ENCODE measurements around the gene PDXK. TPM values are rescaled to one million over a fixed set of nuclear protein-coding genes. Genes with fewer than 3 reads are reported as not detected.

PDXK gene
- total and polyA plus RNA-seq, 2 of the 13 experiments (the other 11 are each of a cell fraction or from before 2014, with no cell fraction given): 114 to 184 TPM

DNA sequence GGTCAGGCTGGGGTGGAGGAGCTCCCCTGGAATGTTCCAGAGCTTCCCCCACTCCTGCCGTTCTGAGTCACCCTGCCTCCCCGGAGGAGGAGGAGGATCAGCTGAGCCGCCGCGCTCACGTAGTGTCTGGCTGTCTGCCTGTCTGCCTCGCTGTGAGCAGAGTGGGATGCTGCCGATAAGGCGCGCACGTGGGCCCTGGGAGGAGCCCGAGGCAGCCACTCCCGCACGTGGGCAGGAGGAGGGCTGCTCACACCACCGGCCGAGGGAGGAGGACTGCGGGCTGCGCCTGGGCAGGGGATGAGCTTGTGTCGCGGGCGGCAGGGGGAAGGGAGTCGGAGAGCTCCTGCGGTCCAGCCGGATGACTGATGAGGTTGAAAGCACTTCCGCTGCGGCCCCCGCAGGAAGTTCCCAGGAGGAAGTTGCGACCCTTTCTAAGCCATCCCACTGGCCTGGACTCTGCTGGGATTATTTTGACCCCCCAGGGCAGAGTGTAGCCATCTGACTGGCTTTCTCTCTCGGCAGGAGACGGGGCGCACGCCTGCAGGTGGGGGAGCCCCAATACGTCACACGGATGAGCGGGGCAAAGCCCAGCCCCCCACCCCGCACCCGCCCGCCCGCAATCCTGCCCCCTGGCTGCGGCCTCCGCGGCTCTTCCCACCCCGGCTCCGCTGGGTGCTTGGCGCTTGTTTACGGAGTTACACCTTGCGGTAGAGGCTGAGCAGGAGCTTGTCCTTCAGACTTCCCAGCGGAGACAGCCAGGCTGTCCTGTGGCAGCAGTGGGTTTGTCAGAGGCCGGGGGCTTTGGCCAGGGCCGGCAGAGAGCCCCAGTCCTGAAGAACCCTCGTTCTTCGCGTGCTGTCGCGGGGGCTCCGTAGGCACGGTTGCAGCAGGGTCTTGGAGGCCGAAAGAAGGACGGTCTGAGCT is 9.8 kb downstream of the PDXK start (continued):
- TF ChIP-seq, protein P1, sequence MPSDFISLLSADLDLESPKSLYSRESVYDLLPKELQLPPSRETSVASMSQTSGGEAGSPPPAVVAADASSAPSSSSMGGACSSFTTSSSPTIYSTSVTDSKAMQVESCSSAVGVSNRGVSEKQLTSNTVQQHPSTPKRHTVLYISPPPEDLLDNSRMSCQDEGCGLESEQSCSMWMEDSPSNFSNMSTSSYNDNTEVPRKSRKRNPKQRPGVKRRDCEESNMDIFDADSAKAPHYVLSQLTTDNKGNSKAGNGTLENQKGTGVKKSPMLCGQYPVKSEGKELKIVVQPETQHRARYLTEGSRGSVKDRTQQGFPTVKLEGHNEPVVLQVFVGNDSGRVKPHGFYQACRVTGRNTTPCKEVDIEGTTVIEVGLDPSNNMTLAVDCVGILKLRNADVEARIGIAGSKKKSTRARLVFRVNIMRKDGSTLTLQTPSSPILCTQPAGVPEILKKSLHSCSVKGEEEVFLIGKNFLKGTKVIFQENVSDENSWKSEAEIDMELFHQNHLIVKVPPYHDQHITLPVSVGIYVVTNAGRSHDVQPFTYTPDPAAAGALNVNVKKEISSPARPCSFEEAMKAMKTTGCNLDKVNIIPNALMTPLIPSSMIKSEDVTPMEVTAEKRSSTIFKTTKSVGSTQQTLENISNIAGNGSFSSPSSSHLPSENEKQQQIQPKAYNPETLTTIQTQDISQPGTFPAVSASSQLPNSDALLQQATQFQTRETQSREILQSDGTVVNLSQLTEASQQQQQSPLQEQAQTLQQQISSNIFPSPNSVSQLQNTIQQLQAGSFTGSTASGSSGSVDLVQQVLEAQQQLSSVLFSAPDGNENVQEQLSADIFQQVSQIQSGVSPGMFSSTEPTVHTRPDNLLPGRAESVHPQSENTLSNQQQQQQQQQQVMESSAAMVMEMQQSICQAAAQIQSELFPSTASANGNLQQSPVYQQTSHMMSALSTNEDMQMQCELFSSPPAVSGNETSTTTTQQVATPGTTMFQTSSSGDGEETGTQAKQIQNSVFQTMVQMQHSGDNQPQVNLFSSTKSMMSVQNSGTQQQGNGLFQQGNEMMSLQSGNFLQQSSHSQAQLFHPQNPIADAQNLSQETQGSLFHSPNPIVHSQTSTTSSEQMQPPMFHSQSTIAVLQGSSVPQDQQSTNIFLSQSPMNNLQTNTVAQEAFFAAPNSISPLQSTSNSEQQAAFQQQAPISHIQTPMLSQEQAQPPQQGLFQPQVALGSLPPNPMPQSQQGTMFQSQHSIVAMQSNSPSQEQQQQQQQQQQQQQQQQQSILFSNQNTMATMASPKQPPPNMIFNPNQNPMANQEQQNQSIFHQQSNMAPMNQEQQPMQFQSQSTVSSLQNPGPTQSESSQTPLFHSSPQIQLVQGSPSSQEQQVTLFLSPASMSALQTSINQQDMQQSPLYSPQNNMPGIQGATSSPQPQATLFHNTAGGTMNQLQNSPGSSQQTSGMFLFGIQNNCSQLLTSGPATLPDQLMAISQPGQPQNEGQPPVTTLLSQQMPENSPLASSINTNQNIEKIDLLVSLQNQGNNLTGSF (CRISPR knock-in tag; IDR thresholded peaks at IDR 0.05): peak; percentile 80; the same call in 1 of the 2 replicates
- TF ChIP-seq SMAD9 (CRISPR knock-in tag; IDR thresholded peaks at IDR 0.05): peak; percentile 57; the same call in 1 of the 2 replicates
- TF ChIP-seq ZNF891 (CRISPR knock-in tag; IDR thresholded peaks at IDR 0.05): peak; percentile 69; the same call in 1 of the 2 replicates
- TF ChIP-seq SP5 (CRISPR knock-in tag; IDR thresholded peaks at IDR 0.05; ENCODE audit: borderline replicate concordance, low read depth): peak; percentile 70; the same call in 1 of the 2 replicates
- TF ChIP-seq, protein P2, sequence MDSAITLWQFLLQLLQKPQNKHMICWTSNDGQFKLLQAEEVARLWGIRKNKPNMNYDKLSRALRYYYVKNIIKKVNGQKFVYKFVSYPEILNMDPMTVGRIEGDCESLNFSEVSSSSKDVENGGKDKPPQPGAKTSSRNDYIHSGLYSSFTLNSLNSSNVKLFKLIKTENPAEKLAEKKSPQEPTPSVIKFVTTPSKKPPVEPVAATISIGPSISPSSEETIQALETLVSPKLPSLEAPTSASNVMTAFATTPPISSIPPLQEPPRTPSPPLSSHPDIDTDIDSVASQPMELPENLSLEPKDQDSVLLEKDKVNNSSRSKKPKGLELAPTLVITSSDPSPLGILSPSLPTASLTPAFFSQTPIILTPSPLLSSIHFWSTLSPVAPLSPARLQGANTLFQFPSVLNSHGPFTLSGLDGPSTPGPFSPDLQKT (CRISPR knock-in tag; IDR thresholded peaks at IDR 0.05; ENCODE audit: borderline replicate concordance): peak; percentile 83; the same call in 1 of the 2 replicates
- TF ChIP-seq ZNF367 (CRISPR knock-in tag; IDR thresholded peaks at IDR 0.05; ENCODE audit: borderline replicate concordance): peak; percentile 56; the same call in 1 of the 2 replicates
- peak; percentile 90 for TF ChIP-seq THAP11 (CRISPR knock-in tag; IDR thresholded peaks at IDR 0.05)
- peak; percentile 80; the same call in 1 of the 2 replicates for TF ChIP-seq NFKB2 (CRISPR knock-in tag; IDR thresholded peaks at IDR 0.05; ENCODE audit: borderline replicate concordance)
- peak; percentile 78; the same call in 1 of the 2 replicates for TF ChIP-seq MIER3 (CRISPR knock-in tag; IDR thresholded peaks at IDR 0.05; ENCODE audit: borderline replicate concordance)
- TF ChIP-seq SKI (IDR thresholded peaks at IDR 0.05; ENCODE audit: partially characterized antibody): peak; percentile 97
- TF ChIP-seq, protein P3, sequence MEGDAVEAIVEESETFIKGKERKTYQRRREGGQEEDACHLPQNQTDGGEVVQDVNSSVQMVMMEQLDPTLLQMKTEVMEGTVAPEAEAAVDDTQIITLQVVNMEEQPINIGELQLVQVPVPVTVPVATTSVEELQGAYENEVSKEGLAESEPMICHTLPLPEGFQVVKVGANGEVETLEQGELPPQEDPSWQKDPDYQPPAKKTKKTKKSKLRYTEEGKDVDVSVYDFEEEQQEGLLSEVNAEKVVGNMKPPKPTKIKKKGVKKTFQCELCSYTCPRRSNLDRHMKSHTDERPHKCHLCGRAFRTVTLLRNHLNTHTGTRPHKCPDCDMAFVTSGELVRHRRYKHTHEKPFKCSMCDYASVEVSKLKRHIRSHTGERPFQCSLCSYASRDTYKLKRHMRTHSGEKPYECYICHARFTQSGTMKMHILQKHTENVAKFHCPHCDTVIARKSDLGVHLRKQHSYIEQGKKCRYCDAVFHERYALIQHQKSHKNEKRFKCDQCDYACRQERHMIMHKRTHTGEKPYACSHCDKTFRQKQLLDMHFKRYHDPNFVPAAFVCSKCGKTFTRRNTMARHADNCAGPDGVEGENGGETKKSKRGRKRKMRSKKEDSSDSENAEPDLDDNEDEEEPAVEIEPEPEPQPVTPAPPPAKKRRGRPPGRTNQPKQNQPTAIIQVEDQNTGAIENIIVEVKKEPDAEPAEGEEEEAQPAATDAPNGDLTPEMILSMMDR (CRISPR knock-in tag; IDR thresholded peaks at IDR 0.05): peak; percentile 50
- peak; percentile 64 for TF ChIP-seq MEF2D (CRISPR knock-in tag; IDR thresholded peaks at IDR 0.05)
- peak; percentile 68; the same call in 1 of the 2 replicates for TF ChIP-seq ZNF124 (CRISPR knock-in tag; IDR thresholded peaks at IDR 0.05)
- peak; percentile 29 for TF ChIP-seq FOXA3 (CRISPR knock-in tag; IDR thresholded peaks at IDR 0.05)
- TF ChIP-seq ZNF557 (CRISPR knock-in tag; IDR thresholded peaks at IDR 0.05): 0 out of 2 replicates have a peak, but pooled peaks have one; percentile 42
- TF ChIP-seq ZBTB38 (CRISPR knock-in tag; IDR thresholded peaks at IDR 0.05): peak; percentile 86
- peak; percentile 78 for TF ChIP-seq KDM5A (IDR thresholded peaks at IDR 0.05; ENCODE audit: borderline replicate concordance, low read length)
- peak in 1 of 2 experiments; percentile 92; a peak in 2 of 4 replicates for TF ChIP-seq KLF16 (CRISPR knock-in tag; IDR thresholded peaks at IDR 0.05)
- no peak for TF ChIP-seq PAF1 (CRISPR knock-in tag; IDR thresholded peaks at IDR 0.05)

Measured in HepG2 (cell line).